Body of pancreas (tissue), 4 donors: ENCODE measurements around the gene PRDM10.

Source experiments
- POLR2A ChIP-seq, 3 donors: fragments of 450-650 bp; IDR thresholded peaks; one replicate each; pipeline ENCODE4 v1.6.1; 2016; ENCODE audit warnings: antibody characterized with exemption in 3 of 3, mild to moderate bottlenecking in 2 of 3
- TF ChIP-seq, protein P1 (sequence below), 7 experiments: fragments of 450-650 bp in 4 of 7; fragments of 200-600 bp in 3 of 7; sonication (generic) in 3 of 7; IDR thresholded peaks; one replicate each; pipeline ENCODE4 v1.5.1; 2016 to 2019; ENCODE audit warnings: antibody characterized with exemption in 7 of 7

DNA sequence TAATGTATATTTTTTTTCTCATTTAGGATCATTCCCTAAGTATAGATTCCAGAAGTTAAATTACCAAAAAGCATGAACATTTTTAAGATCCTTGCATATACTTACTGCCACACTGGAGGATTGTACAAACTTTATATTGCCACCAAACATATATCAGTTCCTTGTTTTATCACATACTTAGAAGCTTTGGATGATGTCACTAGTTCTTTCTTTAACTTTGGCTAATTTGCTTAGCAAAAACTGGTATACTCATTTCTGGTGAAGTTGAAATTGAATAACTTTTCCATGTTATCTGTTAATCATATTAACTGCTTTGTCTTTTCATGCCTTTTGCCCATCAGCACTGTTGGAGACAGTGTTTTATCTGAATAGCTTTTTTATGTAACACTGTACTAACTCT is 31.6 kb upstream of the PRDM10 start:
- TF ChIP-seq, protein P1, sequence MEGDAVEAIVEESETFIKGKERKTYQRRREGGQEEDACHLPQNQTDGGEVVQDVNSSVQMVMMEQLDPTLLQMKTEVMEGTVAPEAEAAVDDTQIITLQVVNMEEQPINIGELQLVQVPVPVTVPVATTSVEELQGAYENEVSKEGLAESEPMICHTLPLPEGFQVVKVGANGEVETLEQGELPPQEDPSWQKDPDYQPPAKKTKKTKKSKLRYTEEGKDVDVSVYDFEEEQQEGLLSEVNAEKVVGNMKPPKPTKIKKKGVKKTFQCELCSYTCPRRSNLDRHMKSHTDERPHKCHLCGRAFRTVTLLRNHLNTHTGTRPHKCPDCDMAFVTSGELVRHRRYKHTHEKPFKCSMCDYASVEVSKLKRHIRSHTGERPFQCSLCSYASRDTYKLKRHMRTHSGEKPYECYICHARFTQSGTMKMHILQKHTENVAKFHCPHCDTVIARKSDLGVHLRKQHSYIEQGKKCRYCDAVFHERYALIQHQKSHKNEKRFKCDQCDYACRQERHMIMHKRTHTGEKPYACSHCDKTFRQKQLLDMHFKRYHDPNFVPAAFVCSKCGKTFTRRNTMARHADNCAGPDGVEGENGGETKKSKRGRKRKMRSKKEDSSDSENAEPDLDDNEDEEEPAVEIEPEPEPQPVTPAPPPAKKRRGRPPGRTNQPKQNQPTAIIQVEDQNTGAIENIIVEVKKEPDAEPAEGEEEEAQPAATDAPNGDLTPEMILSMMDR (IDR thresholded peaks at IDR 0.05), result no peak
- no peak for TF ChIP-seq POLR2A (IDR thresholded peaks at IDR 0.05)
